Vagina (tissue), 2 donors: ENCODE measurements around the gene LINC01488. TPM values are rescaled to one million over a fixed set of nuclear protein-coding genes. Genes with fewer than 3 reads are reported as not detected.

Experiments used
- DNase-seq, 2 donors: peaks; one replicate each; pipeline ENCODE4 v3.0.0-alpha.2; 2017; ENCODE audit errors: extremely low spot score in 2 of 2
- H3K27ac ChIP-seq: fragments of 200-600 bp; sonication (generic); one replicate; pipeline ENCODE4 v1.5.1; 2019
- H3K27me3 ChIP-seq: fragments of 200-600 bp; sonication (generic); one replicate; pipeline ENCODE4 v1.5.1; 2019
- H3K36me3 ChIP-seq, 2 donors: fragments of 200-600 bp; sonication (generic); one replicate each; pipeline ENCODE4 v1.5.1; 2017 to 2019
- H3K4me1 ChIP-seq: fragments of 200-600 bp; sonication (generic); one replicate; pipeline ENCODE4 v1.5.1; 2019
- H3K4me3 ChIP-seq, 2 donors: fragments of 200-600 bp; sonication (generic); 1 replicate in 1 of 2; 2 replicates in 1 of 2; pipeline ENCODE4 v1.5.1; 2016 to 2019
- H3K9me3 ChIP-seq: fragments of 200-600 bp; sonication (generic); one replicate; pipeline ENCODE4 v1.5.1; 2019
- CTCF ChIP-seq, 3 experiments: fragments of 450-650 bp in 2 of 3; fragments of 200-600 bp in 1 of 3; sonication (generic) in 1 of 3; IDR thresholded peaks; one replicate each; pipeline ENCODE4 v1.5.1; 2017 to 2019; ENCODE audit warnings: antibody characterized with exemption in 3 of 3, mild to moderate bottlenecking in 2 of 3, moderate library complexity in 2 of 3
- POLR2A ChIP-seq, 2 donors: fragments of 450-650 bp; IDR thresholded peaks; one replicate each; pipeline ENCODE4 v1.6.1; 2017; ENCODE audit warnings: antibody characterized with exemption in 2 of 2, mild to moderate bottlenecking in 2 of 2, moderate library complexity in 2 of 2
- POLR2AphosphoS5 ChIP-seq, 2 donors: sonication (generic); formaldehyde crosslinking; IDR thresholded peaks; one replicate each; pipeline ENCODE4 v1.9.0; 2017; ENCODE audit warnings: antibody characterized with exemption in 2 of 2, mild to moderate bottlenecking in 2 of 2, low read depth in 1 of 2; ENCODE audit not compliant: insufficient read depth in 1 of 2
- intact Hi-C: fragments of 100-400 bp; cut with DNase I; formaldehyde crosslinking; loops from one replicate; pipeline ENCODE4 v1.15.1; 2023
- total RNA-seq: library from RNA; depleted of rRNA; stranded (reverse); fragments of >200 nt; gene quantifications from one replicate; pipeline ENCODE4 v1.2.3, GENCODE V29; 2016

The LINC01488 gene
- total RNA-seq, 1 donor from 2014 or later: not detected

- Histone ChIP-seq H3K4me1 (no peaks in the 10 kb centered on the region), H3K36me3 (no peaks in the 10 kb centered on the region), H3K4me3 (no peak overlapping the region), H3K27me3 (no peaks in the 10 kb centered on the region), H3K27ac (no peak overlapping the region), H3K9me3 (no peaks in the 10 kb centered on the region)
- DNase-seq: no peak
- TF ChIP-seq CTCF (IDR thresholded peaks at IDR 0.05): no peak
- no peak for TF ChIP-seq POLR2AphosphoS5 (IDR thresholded peaks at IDR 0.05; ENCODE audit: insufficient read depth in 1 of 2, low read depth in 1 of 2)
- TF ChIP-seq POLR2A (IDR thresholded peaks at IDR 0.05): no peak
- intact Hi-C loops: no loop called here
Measured at GRCh38 chr11:69511358-69512055, 30.0 kb downstream of the LINC01488 start.

GRCh38 chr11:69512136-69512535, 30.7 kb downstream of the LINC01488 start:
- TF ChIP-seq CTCF (IDR thresholded peaks at IDR 0.05) (no peak), POLR2AphosphoS5 (IDR thresholded peaks at IDR 0.05; ENCODE audit: insufficient read depth in 1 of 2, low read depth in 1 of 2) (no peak), POLR2A (IDR thresholded peaks at IDR 0.05) (no peak)
- no peaks in the 10 kb centered on the region for H3K9me3 ChIP-seq
- DNase-seq: no peak
- H3K4me1 ChIP-seq: no peaks in the 10 kb centered on the region
- H3K4me3 ChIP-seq: no peak overlapping the region
- intact Hi-C loops: no loop called here
- H3K27ac ChIP-seq: no peak overlapping the region
- H3K27me3 ChIP-seq: no peaks in the 10 kb centered on the region
- no peaks in the 10 kb centered on the region for H3K36me3 ChIP-seq

DNA sequence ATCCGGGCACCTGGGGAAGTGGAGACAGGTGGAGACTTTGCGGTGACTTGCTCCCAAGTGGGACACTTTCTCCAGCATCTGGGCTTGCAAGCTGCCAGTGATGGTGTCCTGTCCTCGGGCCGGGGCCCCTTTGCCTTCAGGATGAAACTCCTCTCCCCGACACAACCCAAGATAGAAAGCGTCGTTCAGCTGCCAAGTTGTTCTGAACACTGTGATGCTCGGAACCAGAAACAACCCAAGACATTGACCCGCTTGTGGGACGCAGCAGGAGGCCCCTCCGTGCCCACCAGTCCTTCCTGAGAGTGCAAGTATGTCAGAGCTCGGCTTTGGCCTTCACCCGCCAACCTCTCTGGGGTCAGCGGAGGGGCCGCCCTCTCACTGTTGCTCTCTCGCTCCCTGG, 31.3 kb downstream of the LINC01488 start:
- DNase-seq: no peak
- TF ChIP-seq CTCF (IDR thresholded peaks at IDR 0.05) (no peak), POLR2A (IDR thresholded peaks at IDR 0.05) (no peak), POLR2AphosphoS5 (IDR thresholded peaks at IDR 0.05; ENCODE audit: insufficient read depth in 1 of 2, low read depth in 1 of 2) (no peak)
- Histone ChIP-seq H3K4me1 (no peaks in the 10 kb centered on the region), H3K27ac (no peak overlapping the region), H3K36me3 (no peaks in the 10 kb centered on the region), H3K9me3 (no peaks in the 10 kb centered on the region), H3K4me3 (no peak overlapping the region), H3K27me3 (no peaks in the 10 kb centered on the region)
- intact Hi-C loops: no loop called here

DNA sequence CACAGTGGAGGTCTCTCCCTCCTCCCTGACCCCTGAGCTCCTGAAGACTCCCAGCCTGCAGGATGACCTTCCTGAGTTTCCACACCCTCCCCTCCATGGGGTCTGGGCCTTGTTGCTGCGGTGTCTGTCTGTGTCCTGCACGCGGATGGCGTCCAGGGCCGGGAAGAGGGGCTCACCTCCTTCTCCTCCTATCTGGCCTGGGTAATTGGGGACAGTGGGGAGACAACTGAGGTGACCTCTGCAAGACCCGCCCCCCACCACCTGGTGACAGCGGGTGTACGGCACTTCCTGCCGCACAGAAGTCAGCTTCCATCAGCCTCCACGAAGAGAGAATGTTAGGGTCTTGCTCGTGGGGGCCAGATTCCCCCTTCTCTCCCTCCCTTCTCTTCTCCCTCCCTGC, 31.7 kb downstream of the LINC01488 start:
- H3K4me3 ChIP-seq: no peak overlapping the region

More for the DNA sequence above, 31.7 kb downstream of the LINC01488 start:
- DNase-seq: no peak
- Histone ChIP-seq H3K36me3 (no peaks in the 10 kb centered on the region), H3K4me1 (no peaks in the 10 kb centered on the region), H3K27me3 (no peaks in the 10 kb centered on the region), H3K9me3 (no peaks in the 10 kb centered on the region), H3K27ac (no peak overlapping the region)
- intact Hi-C loops: no loop called here
- TF ChIP-seq POLR2A (IDR thresholded peaks at IDR 0.05) (no peak), CTCF (IDR thresholded peaks at IDR 0.05) (no peak), POLR2AphosphoS5 (IDR thresholded peaks at IDR 0.05; ENCODE audit: insufficient read depth in 1 of 2, low read depth in 1 of 2) (no peak)
